OCI-LY7 (cell line): ENCODE measurements around the gene GRK4. TPM values are rescaled to one million over a fixed set of nuclear protein-coding genes. Genes with fewer than 3 reads are reported as not detected.

Experiments
- BruUV-seq: library from RNA; stranded (reverse); fragments of 400-500 nt; replicated peaks from 2 replicates; lab custom pipeline; 2021; lab: Mats Ljungman, UMichigan
- CTCF ChIA-PET: fragments of 300-600 bp; sonication (Branson Sonifier 250); formaldehyde crosslinking; loops from one replicate; lab custom pipeline; 2022; ENCODE audit warnings: antibody characterized with exemption; ENCODE audit not compliant: unreplicated experiment; lab: Charles Lee
- POLR2A ChIA-PET: fragments of 300-600 bp; sonication (Branson Sonifier 250); formaldehyde crosslinking; loops from one replicate; lab custom pipeline; 2022; ENCODE audit warnings: antibody characterized with exemption; lab: Charles Lee
- DNase-seq: peaks from one replicate; pipeline ENCODE4 v3.0.0-alpha.2; 2015; ENCODE audit warnings: low spot score
- H2AFZ ChIP-seq: fragments of 200-600 bp; sonication (generic), shearing (Covaris generic); 2 replicates; pipeline ENCODE4 v1.6.1; 2014; ENCODE audit warnings: mild to moderate bottlenecking, antibody characterized with exemption, low read length, moderate library complexity
- H3K27ac ChIP-seq: fragments of 200-600 bp; sonication (generic); 2 replicates; pipeline ENCODE4 v1.5.1; 2014; ENCODE audit warnings: mixed run types, low read depth, mild to moderate bottlenecking, moderate library complexity, low read length, inconsistent platforms; ENCODE audit not compliant: poor library complexity, severe bottlenecking
- H3K36me3 ChIP-seq: fragments of 200-600 bp; sonication (generic); 2 replicates; pipeline ENCODE4 v1.6.1; 2014; ENCODE audit warnings: mild to moderate bottlenecking, antibody characterized with exemption, low read length, moderate library complexity, mixed read lengths; ENCODE audit not compliant: insufficient read depth
- H3K4me1 ChIP-seq: fragments of 200-600 bp; sonication (generic); 2 replicates; pipeline ENCODE4 v1.5.1; 2014; ENCODE audit warnings: mild to moderate bottlenecking, low read length; ENCODE audit not compliant: insufficient read depth, poor library complexity, severe bottlenecking
- H3K4me2 ChIP-seq: fragments of 200-600 bp; sonication (generic); 2 replicates; pipeline ENCODE4 v1.6.1; 2014; ENCODE audit warnings: mild to moderate bottlenecking, low read length
- H3K4me3 ChIP-seq: fragments of 200-600 bp; sonication (generic); 2 replicates; pipeline ENCODE4 v1.5.1; 2014; ENCODE audit warnings: mild to moderate bottlenecking, low read depth, low read length; ENCODE audit not compliant: poor library complexity, severe bottlenecking
- H3K79me2 ChIP-seq: fragments of 200-600 bp; sonication (generic); 2 replicates; pipeline ENCODE4 v1.6.1; 2016; ENCODE audit warnings: low read depth, mild to moderate bottlenecking, low read length, moderate library complexity, mixed read lengths; ENCODE audit not compliant: insufficient read depth
- H3K9me2 ChIP-seq: fragments of 200-600 bp; sonication (generic); 2 replicates; pipeline ENCODE4 v1.6.1; 2016; ENCODE audit warnings: mild to moderate bottlenecking, low read length, mixed read lengths; ENCODE audit not compliant: insufficient read depth
- H3K9me3 ChIP-seq: fragments of 200-600 bp; sonication (generic); 2 replicates; pipeline ENCODE4 v1.6.1; 2014; ENCODE audit warnings: mild to moderate bottlenecking, mixed run types, low read length, mixed read lengths
- H4K20me1 ChIP-seq: fragments of 200-600 bp; sonication (generic); 2 replicates; pipeline ENCODE4 v1.6.1; 2014; ENCODE audit warnings: mild to moderate bottlenecking, antibody characterized with exemption, low read length, moderate library complexity, mixed read lengths; ENCODE audit not compliant: insufficient read depth
- EZH2phosphoT487 ChIP-seq: fragments of 200-600 bp; sonication (generic); IDR thresholded peaks from 2 replicates; pipeline ENCODE4 v1.6.1; 2018; ENCODE audit warnings: low read depth, borderline replicate concordance, mild to moderate bottlenecking, mixed run types, antibody characterized with exemption, low read length, moderate library complexity, mixed read lengths
- intact Hi-C: fragments of 100-400 bp; cut with micrococcal nuclease; formaldehyde crosslinking; loops from one replicate; pipeline ENCODE4 v1.10.0; 2022; ENCODE audit not compliant: unreplicated experiment
- total RNA-seq, 2 experiments: library from RNA; depleted of rRNA in 1 of 2; stranded (reverse); fragments of >200 nt in 1 of 2; shearing (Covaris generic) in 1 of 2; gene quantifications; 2 replicates each; pipeline ENCODE4 v1.2.3, GENCODE V29; 2014 to 2022
- TF ChIP-seq, protein P1 (sequence below): fragments of 200-600 bp; sonication (generic); conservative IDR thresholded peaks from 2 replicates; pipeline ENCODE4 v1.5.1; 2014; ENCODE audit warnings: mild to moderate bottlenecking, antibody characterized with exemption, low read length, moderate library complexity, mixed read lengths

The GRK4 gene
- total RNA-seq, 2 experiments from 2014 or later: 6.5 to 9.1 TPM

DNA sequence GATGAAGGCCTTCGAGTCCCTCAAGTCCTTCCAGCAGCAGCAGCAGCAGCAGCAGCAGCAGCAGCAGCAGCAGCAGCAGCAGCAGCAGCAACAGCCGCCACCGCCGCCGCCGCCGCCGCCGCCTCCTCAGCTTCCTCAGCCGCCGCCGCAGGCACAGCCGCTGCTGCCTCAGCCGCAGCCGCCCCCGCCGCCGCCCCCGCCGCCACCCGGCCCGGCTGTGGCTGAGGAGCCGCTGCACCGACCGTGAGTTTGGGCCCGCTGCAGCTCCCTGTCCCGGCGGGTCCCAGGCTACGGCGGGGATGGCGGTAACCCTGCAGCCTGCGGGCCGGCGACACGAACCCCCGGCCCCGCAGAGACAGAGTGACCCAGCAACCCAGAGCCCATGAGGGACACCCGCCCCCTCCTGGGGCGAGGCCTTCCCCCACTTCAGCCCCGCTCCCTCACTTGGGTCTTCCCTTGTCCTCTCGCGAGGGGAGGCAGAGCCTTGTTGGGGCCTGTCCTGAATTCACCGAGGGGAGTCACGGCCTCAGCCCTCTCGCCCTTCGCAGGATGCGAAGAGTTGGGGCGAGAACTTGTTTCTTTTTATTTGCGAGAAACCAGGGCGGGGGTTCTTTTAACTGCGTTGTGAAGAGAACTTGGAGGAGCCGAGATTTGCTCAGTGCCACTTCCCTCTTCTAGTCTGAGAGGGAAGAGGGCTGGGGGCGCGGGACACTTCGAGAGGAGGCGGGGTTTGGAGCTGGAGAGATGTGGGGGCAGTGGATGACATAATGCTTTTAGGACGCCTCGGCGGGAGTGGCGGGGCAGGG lies 111.7 kb downstream of the GRK4 start:
- Histone ChIP-seq H3K9me2 (no peaks in the 10 kb centered on the region), H3K27ac (peak overlapping the region; percentile 82), H3K4me2 (peak overlapping the region; percentile 94), H3K4me1 (peaks cover 34% of the 10 kb centered on the region), H3K79me2 (peaks cover 51% of the 10 kb centered on the region), H3K9me3 (no peaks in the 10 kb centered on the region), H3K4me3 (peak overlapping the region; percentile 100), H4K20me1 (no peaks in the 10 kb centered on the region), H2AFZ (peak overlapping the region; percentile 24; the same call in 1 of the 2 replicates), H3K36me3 (peaks cover 4% of the 10 kb centered on the region)
- peak; percentile 68 for DNase-seq
- TF ChIP-seq, protein P1, sequence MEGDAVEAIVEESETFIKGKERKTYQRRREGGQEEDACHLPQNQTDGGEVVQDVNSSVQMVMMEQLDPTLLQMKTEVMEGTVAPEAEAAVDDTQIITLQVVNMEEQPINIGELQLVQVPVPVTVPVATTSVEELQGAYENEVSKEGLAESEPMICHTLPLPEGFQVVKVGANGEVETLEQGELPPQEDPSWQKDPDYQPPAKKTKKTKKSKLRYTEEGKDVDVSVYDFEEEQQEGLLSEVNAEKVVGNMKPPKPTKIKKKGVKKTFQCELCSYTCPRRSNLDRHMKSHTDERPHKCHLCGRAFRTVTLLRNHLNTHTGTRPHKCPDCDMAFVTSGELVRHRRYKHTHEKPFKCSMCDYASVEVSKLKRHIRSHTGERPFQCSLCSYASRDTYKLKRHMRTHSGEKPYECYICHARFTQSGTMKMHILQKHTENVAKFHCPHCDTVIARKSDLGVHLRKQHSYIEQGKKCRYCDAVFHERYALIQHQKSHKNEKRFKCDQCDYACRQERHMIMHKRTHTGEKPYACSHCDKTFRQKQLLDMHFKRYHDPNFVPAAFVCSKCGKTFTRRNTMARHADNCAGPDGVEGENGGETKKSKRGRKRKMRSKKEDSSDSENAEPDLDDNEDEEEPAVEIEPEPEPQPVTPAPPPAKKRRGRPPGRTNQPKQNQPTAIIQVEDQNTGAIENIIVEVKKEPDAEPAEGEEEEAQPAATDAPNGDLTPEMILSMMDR: no peak
- no peak for TF ChIP-seq EZH2phosphoT487
- ChIA-PET CTCF (no interaction called here), POLR2A (interaction anchor here (0.6 to 1.1 kb wide), 3 partner anchors 10 to 28 kb away, joined by 3 to 4 read pairs (median 3); no protein-coding TSS in a partner anchor)
- BruUV-seq: no TSS peak
- intact Hi-C loops: loop anchor here (1.0 to 2.0 kb wide), 2 partner anchors 28 to 112 kb away; partner anchors contain the start of genes GRK4 and NOP14

DNA sequence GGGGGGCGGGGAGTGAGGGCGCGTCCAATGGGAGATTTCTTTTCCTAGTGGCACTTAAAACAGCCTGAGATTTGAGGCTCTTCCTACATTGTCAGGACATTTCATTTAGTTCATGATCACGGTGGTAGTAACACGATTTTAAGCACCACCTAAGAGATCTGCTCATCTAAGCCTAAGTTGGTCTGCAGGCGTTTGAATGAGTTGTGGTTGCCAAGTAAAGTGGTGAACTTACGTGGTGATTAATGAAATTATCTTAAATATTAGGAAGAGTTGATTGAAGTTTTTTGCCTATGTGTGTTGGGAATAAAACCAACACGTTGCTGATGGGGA lies 112.2 kb downstream of the GRK4 start:
- H3K4me2 ChIP-seq: peak overlapping the region; percentile 94
- H3K4me3 ChIP-seq: peak overlapping the region; percentile 100
- TF ChIP-seq, protein P1: no peak
- TF ChIP-seq EZH2phosphoT487: no peak
- ChIA-PET POLR2A (interaction anchor here (0.7 to 1.1 kb wide), 2 partner anchors 29 to 62 kb away, joined by 4 read pairs; no protein-coding TSS in a partner anchor), CTCF (no interaction called here)
- H3K4me1 ChIP-seq: peaks cover 34% of the 10 kb centered on the region
- no peak overlapping the region for H2AFZ ChIP-seq
- H3K27ac ChIP-seq: peak overlapping the region; percentile 82
- intact Hi-C loops: loop anchor here (2.0 kb wide), 1 partner anchor 113 kb away; the partner anchor contains the start of genes GRK4 and NOP14
- peaks cover 57% of the 10 kb centered on the region for H3K79me2 ChIP-seq
- no peak for DNase-seq
- peaks cover 7% of the 10 kb centered on the region for H3K36me3 ChIP-seq
- H4K20me1 ChIP-seq: no peaks in the 10 kb centered on the region
- no peaks in the 10 kb centered on the region for H3K9me3 ChIP-seq
- H3K9me2 ChIP-seq: no peaks in the 10 kb centered on the region
- BruUV-seq: no TSS peak
